ENCODE results near the gene RUFY1. TPM values are rescaled to one million over a fixed set of nuclear protein-coding genes. Genes with fewer than 3 reads are reported as not detected.
A peak's percentile ranks its signal among the peaks of the same experiment; 100 is the strongest.

Gene RUFY1
- total and polyA plus RNA-seq, 4 donors = 26.8 to 51.9 (median 31.6) TPM

- H3K4me1 ChIP-seq (ENCODE audit: control insufficient read depth in 1 of 2, insufficient read depth in 2 of 2, low read length in 2 of 2) = no peaks in the 10 kb centered on the region
- H3K36me3 ChIP-seq (ENCODE audit: control insufficient read depth in 1 of 2, insufficient read depth in 2 of 2, low read length in 1 of 2) = peaks cover 4 to 13% of the 10 kb centered on the region in 2 donors
- no peak for DNase-seq
- H3K27ac ChIP-seq (ENCODE audit: low read depth in 1 of 2, low read length in 2 of 2) = peak overlapping the region in 1 of 2 donors; percentile 26
- H3K9me3 ChIP-seq (ENCODE audit: control insufficient read depth, low read length) = no peaks in the 10 kb centered on the region
- no peak overlapping the region for H3K4me3 ChIP-seq (ENCODE audit: low read length in 2 of 2)
- ATAC-seq (ENCODE audit: low FRiP score) = no peak
- intact Hi-C loops (cut with DNase I) = no loop called here
- no peaks in the 10 kb centered on the region for H3K27me3 ChIP-seq (ENCODE audit: control insufficient read depth in 1 of 2, insufficient read depth in 2 of 2, low read length in 1 of 2)
- WGBS, 2 donors = 56 to 69% methylated on average over 10 of the region's 10 CpGs
Measured at GRCh38 chr5:179605026-179605833, 54.9 kb downstream of the RUFY1 start.

- ATAC-seq (ENCODE audit: low FRiP score) (no peak), DNase-seq (no peak)
- WGBS, 2 donors = 79 to 80% methylated on average over 21 of the region's 21 CpGs
- H3K27me3 ChIP-seq (ENCODE audit: control insufficient read depth in 1 of 2, insufficient read depth in 2 of 2, low read length in 1 of 2) = no peaks in the 10 kb centered on the region
- intact Hi-C loops (cut with DNase I) = no loop called here
- H3K27ac ChIP-seq (ENCODE audit: low read depth in 1 of 2, low read length in 2 of 2) = no peak overlapping the region
- H3K9me3 ChIP-seq (ENCODE audit: control insufficient read depth, low read length) = no peaks in the 10 kb centered on the region
- H3K36me3 ChIP-seq (ENCODE audit: control insufficient read depth in 1 of 2, insufficient read depth in 2 of 2, low read length in 1 of 2) = peaks cover 4 to 16% of the 10 kb centered on the region in 2 donors
- no peak overlapping the region for H3K4me3 ChIP-seq (ENCODE audit: low read length in 2 of 2)
- H3K4me1 ChIP-seq (ENCODE audit: control insufficient read depth in 1 of 2, insufficient read depth in 2 of 2, low read length in 2 of 2) = no peaks in the 10 kb centered on the region
Measured at GRCh38 chr5:179606071-179606909, 55.9 kb downstream of the RUFY1 start.

GRCh38 chr5:179606910-179607159 is 56.5 kb downstream of the RUFY1 start:
- Histone ChIP-seq H3K27me3 (ENCODE audit: control insufficient read depth in 1 of 2, insufficient read depth in 2 of 2, low read length in 1 of 2) (no peaks in the 10 kb centered on the region), H3K9me3 (ENCODE audit: control insufficient read depth, low read length) (no peaks in the 10 kb centered on the region), H3K4me3 (ENCODE audit: low read length in 2 of 2) (no peak overlapping the region), H3K4me1 (ENCODE audit: control insufficient read depth in 1 of 2, insufficient read depth in 2 of 2, low read length in 2 of 2) (no peaks in the 10 kb centered on the region), H3K27ac (ENCODE audit: low read depth in 1 of 2, low read length in 2 of 2) (no peak overlapping the region), H3K36me3 (ENCODE audit: control insufficient read depth in 1 of 2, insufficient read depth in 2 of 2, low read length in 1 of 2) (peaks cover 4 to 16% of the 10 kb centered on the region in 2 donors)
- DNase-seq = no peak
- WGBS, 2 donors = 87 to 90% methylated on average over 6 of the region's 6 CpGs
- intact Hi-C loops (cut with DNase I) = no loop called here
- no peak for ATAC-seq (ENCODE audit: low FRiP score)

GRCh38 chr5:179607160-179607931 is 57.0 kb downstream of the RUFY1 start:
- Histone ChIP-seq H3K27me3 (ENCODE audit: control insufficient read depth in 1 of 2, insufficient read depth in 2 of 2, low read length in 1 of 2) (no peaks in the 10 kb centered on the region), H3K9me3 (ENCODE audit: control insufficient read depth, low read length) (no peaks in the 10 kb centered on the region), H3K27ac (ENCODE audit: low read depth in 1 of 2, low read length in 2 of 2) (no peak overlapping the region), H3K4me3 (ENCODE audit: low read length in 2 of 2) (no peak overlapping the region), H3K36me3 (ENCODE audit: control insufficient read depth in 1 of 2, insufficient read depth in 2 of 2, low read length in 1 of 2) (peaks cover 4 to 15% of the 10 kb centered on the region in 2 donors), H3K4me1 (ENCODE audit: control insufficient read depth in 1 of 2, insufficient read depth in 2 of 2, low read length in 2 of 2) (no peaks in the 10 kb centered on the region)
- intact Hi-C loops (cut with DNase I) = no loop called here
- ATAC-seq (ENCODE audit: low FRiP score) (no peak), DNase-seq (no peak)
- 50 to 61% methylated on average over 19 of the region's 19 CpGs for WGBS, 2 donors

GRCh38 chr5:179608131-179608581 is 57.8 kb downstream of the RUFY1 start:
- Histone ChIP-seq H3K4me1 (ENCODE audit: control insufficient read depth in 1 of 2, insufficient read depth in 2 of 2, low read length in 2 of 2) (no peaks in the 10 kb centered on the region), H3K27me3 (ENCODE audit: control insufficient read depth in 1 of 2, insufficient read depth in 2 of 2, low read length in 1 of 2) (no peaks in the 10 kb centered on the region), H3K9me3 (ENCODE audit: control insufficient read depth, low read length) (no peaks in the 10 kb centered on the region), H3K36me3 (ENCODE audit: control insufficient read depth in 1 of 2, insufficient read depth in 2 of 2, low read length in 1 of 2) (peaks cover 4 to 13% of the 10 kb centered on the region in 2 donors), H3K27ac (ENCODE audit: low read depth in 1 of 2, low read length in 2 of 2) (no peak overlapping the region), H3K4me3 (ENCODE audit: low read length in 2 of 2) (no peak overlapping the region)
- DNase-seq (no peak), ATAC-seq (ENCODE audit: low FRiP score) (no peak)
- intact Hi-C loops (cut with DNase I) = no loop called here
- WGBS, 2 donors = 44 to 46% methylated on average over 5 of the region's 5 CpGs

- intact Hi-C loops (cut with DNase I) = no loop called here
- DNase-seq (no peak), ATAC-seq (ENCODE audit: low FRiP score) (no peak)
- no peak overlapping the region for H3K27ac ChIP-seq (ENCODE audit: low read depth in 1 of 2, low read length in 2 of 2)
- peaks cover 7 to 17% of the 10 kb centered on the region in 2 donors for H3K36me3 ChIP-seq (ENCODE audit: control insufficient read depth in 1 of 2, insufficient read depth in 2 of 2, low read length in 1 of 2)
- 60 to 71% methylated on average over 8 of the region's 8 CpGs for WGBS, 2 donors
- H3K9me3 ChIP-seq (ENCODE audit: control insufficient read depth, low read length) = no peaks in the 10 kb centered on the region
- no peaks in the 10 kb centered on the region for H3K4me1 ChIP-seq (ENCODE audit: control insufficient read depth in 1 of 2, insufficient read depth in 2 of 2, low read length in 2 of 2)
- no peaks in the 10 kb centered on the region for H3K27me3 ChIP-seq (ENCODE audit: control insufficient read depth in 1 of 2, insufficient read depth in 2 of 2, low read length in 1 of 2)
- no peak overlapping the region for H3K4me3 ChIP-seq (ENCODE audit: low read length in 2 of 2)
Measured at GRCh38 chr5:179609834-179610108, 59.4 kb downstream of the RUFY1 start.

- intact Hi-C loops (cut with DNase I) = no loop called here
- Histone ChIP-seq H3K4me1 (ENCODE audit: control insufficient read depth in 1 of 2, insufficient read depth in 2 of 2, low read length in 2 of 2) (no peaks in the 10 kb centered on the region), H3K27ac (ENCODE audit: low read depth in 1 of 2, low read length in 2 of 2) (no peak overlapping the region), H3K9me3 (ENCODE audit: control insufficient read depth, low read length) (no peaks in the 10 kb centered on the region), H3K36me3 (ENCODE audit: control insufficient read depth in 1 of 2, insufficient read depth in 2 of 2, low read length in 1 of 2) (peaks cover 7 to 17% of the 10 kb centered on the region in 2 donors), H3K4me3 (ENCODE audit: low read length in 2 of 2) (no peak overlapping the region), H3K27me3 (ENCODE audit: control insufficient read depth in 1 of 2, insufficient read depth in 2 of 2, low read length in 1 of 2) (no peaks in the 10 kb centered on the region)
- no peak for DNase-seq
- WGBS, 2 donors = 60% methylated on average over 23 of the region's 23 CpGs
- no peak for ATAC-seq (ENCODE audit: low FRiP score)
Measured at GRCh38 chr5:179610109-179610902, 60.0 kb downstream of the RUFY1 start.

GRCh38 chr5:179610903-179611265 is 60.5 kb downstream of the RUFY1 start:
- Histone ChIP-seq H3K27ac (ENCODE audit: low read depth in 1 of 2, low read length in 2 of 2) (no peak overlapping the region), H3K9me3 (ENCODE audit: control insufficient read depth, low read length) (no peaks in the 10 kb centered on the region), H3K4me1 (ENCODE audit: control insufficient read depth in 1 of 2, insufficient read depth in 2 of 2, low read length in 2 of 2) (no peaks in the 10 kb centered on the region), H3K4me3 (ENCODE audit: low read length in 2 of 2) (no peak overlapping the region), H3K27me3 (ENCODE audit: control insufficient read depth in 1 of 2, insufficient read depth in 2 of 2, low read length in 1 of 2) (no peaks in the 10 kb centered on the region), H3K36me3 (ENCODE audit: control insufficient read depth in 1 of 2, insufficient read depth in 2 of 2, low read length in 1 of 2) (peaks cover 7 to 18% of the 10 kb centered on the region in 2 donors)
- intact Hi-C loops (cut with DNase I) = no loop called here
- no peak for ATAC-seq (ENCODE audit: low FRiP score)
- no peak for DNase-seq
